ENCODE measurements around the gene GLDN.
"Not testable (repeated sequence)": the region's sequence is repeated elsewhere in the genome, so short reads cannot be mapped to it uniquely, and the experiment has no call there.

GLDN gene

DNA sequence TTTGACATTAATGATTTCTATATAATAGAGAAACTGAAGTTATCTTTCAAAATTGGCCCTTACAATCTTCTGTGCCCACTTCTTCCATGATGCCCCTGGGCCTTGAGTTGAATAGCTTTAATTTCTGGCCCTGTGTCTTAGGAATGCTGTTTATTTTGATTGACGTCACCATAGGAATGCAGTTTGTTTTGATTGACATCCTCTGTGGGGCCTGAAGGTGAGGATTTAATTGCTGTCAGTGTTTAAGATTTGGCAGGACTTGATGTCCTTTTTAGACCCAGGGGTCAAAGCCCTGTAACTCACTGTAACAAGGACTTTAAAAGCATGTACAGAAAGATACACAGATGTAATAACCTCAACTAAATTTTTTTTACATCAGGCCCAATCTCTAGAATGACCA is 83.3 kb downstream of the GLDN start:
- intact Hi-C loops (cut with DNase I) = no loop called here

DNA sequence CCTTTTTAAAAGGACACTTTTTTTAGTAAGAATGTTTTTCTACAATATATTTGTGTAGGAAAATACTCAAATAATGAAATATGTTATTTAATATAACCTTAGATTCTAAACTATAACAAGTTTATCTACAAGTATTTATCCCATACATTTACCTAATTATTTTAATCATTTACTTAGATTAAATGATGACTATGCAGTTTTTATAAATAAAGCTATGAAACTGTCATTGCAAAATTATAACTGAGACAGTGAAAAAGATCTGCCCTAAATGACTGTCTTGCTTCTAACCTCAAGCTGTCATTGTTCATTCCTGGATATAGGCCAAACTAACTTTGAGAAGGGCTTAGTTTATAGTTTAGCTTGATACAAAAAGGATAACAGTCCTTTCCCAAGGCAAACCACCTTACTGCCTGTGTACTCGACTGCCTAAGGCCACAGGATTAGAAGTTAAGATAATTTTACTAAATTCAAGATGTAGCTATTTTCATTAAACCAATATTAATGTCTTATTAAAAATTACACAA is 84.1 kb downstream of the GLDN start:
- intact Hi-C loops (cut with DNase I) = no loop called here
- no peak for DNase-seq

More for the DNA sequence above, 83.3 kb downstream of the GLDN start:
- DNase-seq = no peak

DNA sequence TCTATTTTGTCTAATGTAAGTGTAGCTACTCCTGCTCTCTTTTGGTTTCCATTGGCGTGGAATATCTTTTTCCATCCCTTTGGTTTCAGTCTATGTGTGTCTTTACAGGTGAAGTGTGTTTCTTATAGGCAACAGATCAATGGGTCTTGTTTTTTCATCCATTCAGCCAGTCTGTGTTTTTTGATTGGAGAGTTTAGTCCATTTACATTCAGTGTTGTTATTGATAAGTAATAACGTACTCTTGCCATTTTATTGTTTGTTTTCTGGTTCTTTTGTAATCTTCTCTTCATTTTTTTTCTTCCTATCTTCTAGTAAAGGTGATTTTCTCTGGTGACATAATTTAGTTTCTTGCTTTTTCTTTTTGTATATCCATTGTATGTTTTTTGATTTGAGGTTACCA is 97.1 kb downstream of the GLDN start:
- DNase-seq = no peak
- intact Hi-C loops (cut with DNase I) = no loop called here

DNA sequence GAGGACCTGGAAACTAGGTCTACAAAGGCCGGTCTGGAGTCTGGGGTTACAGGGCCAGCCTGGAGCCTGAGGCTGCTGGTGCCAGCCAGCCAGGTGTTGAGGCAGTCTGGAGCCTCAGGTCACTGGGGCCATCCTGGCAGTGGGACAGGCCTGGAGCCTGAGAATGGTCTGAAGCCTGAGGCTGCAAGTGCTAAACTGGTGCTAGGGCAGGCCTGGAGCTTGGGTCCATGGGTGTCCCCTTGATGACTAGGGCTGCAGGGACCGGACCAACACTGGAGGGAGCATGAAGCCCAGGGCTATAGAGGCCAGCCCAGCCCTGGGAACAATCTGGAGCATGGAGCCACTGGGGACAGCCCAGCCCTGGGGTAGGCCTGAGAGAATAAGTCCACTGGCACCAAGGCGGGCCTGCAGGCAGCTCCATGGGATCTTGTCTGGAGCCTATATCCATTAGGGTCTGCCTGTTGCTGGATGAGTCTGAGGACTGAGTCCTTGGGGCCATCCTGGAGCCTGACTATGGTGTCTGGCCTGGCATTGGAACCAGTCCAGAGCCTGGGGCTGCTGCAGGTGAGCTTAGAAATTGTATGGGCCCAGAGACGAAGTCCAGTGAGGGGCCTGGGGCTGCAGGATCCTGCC is 101.9 kb downstream of the GLDN start:
- intact Hi-C loops (cut with DNase I) = no loop called here
- peak in 1 of 10 donors; percentile 76 for DNase-seq

DNA sequence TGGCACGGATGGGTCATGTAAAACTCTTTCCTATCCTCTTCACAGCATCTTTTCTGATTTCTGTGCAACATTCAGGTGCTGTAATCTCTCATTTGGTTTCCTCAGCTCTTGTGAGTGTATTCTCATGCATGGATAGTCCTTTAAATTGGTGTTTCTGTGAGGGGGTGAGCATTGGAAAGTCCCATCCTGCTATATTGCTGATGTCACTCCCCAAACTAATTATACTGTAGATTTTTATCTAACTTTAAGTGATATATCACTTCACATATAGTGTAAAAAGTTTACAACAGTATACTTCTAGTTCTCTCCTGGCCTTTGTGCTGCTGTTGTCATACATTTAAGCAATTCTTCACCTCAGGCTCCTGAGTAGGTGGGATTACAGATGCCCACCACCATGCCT is 102.7 kb downstream of the GLDN start:
- no peak for DNase-seq
- intact Hi-C loops (cut with DNase I) = no loop called here

DNA sequence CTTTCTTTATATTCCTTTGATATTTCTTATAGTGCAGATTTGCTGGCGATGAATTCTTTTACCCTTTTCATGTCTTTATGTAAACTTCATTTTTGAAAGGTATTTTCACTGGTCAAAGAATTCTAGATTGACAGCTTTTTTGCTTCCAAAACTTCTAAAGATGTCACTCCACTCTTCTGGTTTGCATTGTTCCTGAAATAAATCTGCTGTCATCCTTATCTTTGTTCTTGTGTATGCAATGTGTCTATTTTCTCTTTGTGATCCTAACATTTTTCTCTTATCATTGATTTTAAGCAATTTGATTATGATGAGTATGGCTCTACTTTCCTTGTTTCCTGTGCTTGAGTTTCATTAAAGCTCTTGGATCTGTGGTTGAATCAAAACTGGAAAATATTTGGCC is 103.4 kb downstream of the GLDN start:
- intact Hi-C loops (cut with DNase I) = no loop called here

DNA sequence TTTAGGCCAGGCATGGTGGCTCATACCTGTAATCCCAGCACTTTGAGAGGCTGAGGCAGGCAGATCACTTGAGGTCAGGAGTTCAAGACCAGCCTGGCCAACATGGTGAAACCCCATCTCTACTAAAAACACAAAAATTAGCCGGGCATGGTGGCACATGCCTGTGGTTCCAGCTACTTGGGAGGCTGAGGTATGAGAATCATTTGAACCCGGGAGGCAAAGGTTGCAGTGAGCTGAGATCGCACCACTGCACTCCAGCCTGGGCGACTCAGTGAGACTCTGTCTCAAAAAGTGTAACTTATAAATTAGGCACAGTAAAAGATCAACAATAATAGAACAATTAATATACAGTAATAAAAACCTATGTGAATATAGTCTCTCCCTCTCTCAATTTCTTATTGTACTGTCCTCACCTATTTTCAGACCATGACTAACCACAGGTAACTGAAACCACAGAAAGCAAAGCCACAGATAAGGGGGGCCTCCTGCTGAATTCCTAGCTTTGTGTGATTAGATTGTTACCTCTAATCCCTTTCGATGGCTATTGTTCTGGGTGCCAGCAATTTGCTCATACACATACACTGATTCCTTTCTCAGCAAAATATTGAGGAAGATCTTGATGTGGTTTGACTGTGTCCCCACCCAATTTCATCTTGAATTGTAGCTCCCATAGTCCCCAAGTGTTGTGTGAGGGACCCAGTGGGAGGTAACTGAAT is 104.7 kb downstream of the GLDN start:
- DNase-seq; intact Hi-C loops (cut with DNase I): not testable (repeated sequence)

More for the DNA sequence above, 103.4 kb downstream of the GLDN start:
- no peak for DNase-seq

DNA sequence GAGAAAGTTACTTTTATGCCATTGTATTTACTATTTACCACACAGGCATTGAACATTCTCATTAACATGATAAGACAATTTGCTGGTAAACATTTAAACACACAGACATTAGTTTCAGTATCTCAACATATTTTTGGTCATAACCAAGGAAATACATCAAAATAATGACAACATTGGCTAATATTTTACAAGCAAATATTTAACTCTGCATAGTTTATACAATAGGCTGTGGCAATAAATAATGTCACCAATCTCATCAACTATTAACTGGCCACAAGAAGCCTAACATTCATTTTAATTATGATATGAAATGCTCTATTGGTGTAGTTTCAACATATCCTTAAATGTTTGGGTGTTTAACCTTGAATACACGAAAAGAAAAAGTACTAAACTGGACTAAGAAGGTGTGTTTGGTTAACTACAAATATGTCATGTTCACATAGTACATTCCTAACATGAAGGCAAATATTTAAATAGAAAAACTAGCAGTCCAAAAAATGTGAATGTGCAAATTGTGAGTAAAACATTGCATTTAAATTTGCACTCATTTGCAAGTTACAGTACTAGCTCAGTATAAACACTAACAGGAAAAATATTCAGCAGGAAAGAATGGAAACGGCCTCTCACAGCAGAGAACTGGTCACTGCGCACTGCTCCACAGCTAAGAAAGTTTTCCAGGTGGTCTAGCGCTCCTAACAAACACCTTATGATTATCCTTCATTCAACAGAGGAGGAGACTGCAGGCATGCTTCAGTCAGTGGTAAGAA is 106.6 kb downstream of the GLDN start:
- intact Hi-C loops (cut with DNase I) = no loop called here

DNA sequence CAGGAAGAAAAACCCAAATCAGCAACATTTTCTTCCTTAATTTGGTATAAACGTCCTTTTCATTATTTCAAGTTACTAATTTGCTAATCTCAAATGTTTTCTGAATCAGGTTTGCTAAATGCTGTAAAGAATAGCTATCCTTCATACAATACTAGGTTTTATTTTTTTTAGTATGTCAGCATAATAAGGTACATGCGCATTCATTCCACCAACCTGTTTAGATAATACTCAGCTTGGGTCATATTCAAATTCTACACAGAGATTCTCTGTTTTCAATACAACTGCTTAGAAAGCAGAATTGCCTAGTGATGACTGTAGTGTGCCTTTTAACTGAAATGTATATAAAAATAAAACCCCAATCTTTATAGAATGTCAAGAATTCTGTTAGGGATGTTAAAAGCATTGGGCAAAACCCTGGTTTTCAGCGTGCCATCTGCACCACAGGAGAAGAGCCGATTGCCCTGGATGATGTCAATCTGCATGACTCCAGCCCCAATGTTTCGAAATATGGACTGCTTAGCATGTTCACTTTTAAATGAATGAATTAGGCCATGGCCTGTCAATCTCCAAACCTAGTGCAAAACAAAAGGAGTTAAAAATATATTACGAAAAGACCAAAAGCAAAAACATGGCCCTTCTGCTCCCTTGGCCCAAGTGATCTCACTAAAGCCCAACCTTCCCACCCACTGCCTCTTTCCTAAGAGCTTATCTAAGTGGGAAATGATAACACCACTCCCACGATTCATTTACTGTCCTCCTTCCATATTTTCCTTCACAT is 107.4 kb downstream of the GLDN start:
- DNase-seq = no peak
- intact Hi-C loops (cut with DNase I) = no loop called here

More for the DNA sequence above, 106.6 kb downstream of the GLDN start:
- DNase-seq = no peak

DNA sequence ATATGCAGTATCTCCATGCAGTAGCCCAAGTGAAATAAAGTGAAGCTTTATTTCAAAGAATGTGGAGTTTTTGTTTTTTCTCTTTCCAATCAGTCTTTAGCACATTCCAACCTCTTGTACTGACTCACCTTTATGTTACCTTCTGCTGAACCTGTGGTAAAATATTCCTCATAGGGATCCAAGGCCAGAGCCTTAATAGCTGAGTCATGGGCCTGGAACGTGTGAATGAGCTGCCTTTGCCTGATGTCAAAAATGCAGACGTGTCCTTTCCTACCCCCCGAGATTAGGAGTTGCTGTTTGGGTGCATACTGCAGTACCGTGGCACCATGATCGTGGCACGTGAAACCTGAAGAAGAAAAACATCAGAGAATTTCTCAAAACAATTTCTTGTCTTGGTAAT is 108.5 kb downstream of the GLDN start:
- intact Hi-C loops (cut with DNase I) = no loop called here
- no peak for DNase-seq

Data from posterior cingulate gyrus (tissue), 11 donors.